ENCODE results near the gene SRGAP3. TPM values are rescaled to one million over a fixed set of nuclear protein-coding genes. Genes with fewer than 3 reads are reported as not detected.

SRGAP3 gene
- total and polyA plus RNA-seq, 2 experiments from 2014 or later = 0.89 to 1.7 TPM

GRCh38 chr3:9059489-9060400 is 189.7 kb downstream of the SRGAP3 start:
- no peak for DNase-seq
- Histone ChIP-seq H3K27me3 (replicated peaks; ENCODE audit: insufficient read depth) (no peaks in the 10 kb centered on the region), H2AFZ (no peak overlapping the region), H3K36me3 (ENCODE audit: low read depth) (no peaks in the 10 kb centered on the region), H3K79me2 (ENCODE audit: insufficient read depth) (no peaks in the 10 kb centered on the region), H3K9me2 (ENCODE audit: insufficient read depth) (no peaks in the 10 kb centered on the region), H4K20me1 (ENCODE audit: insufficient read depth) (no peaks in the 10 kb centered on the region), H3K9me3 (ENCODE audit: low read depth) (no peaks in the 10 kb centered on the region), H3K4me3 (no peak overlapping the region), H3K4me2 (ENCODE audit: unreplicated experiment) (no peak overlapping the region), H3K9ac (no peak overlapping the region), H3F3A (ENCODE audit: insufficient read depth) (no peaks in the 10 kb centered on the region), H3K4me1 (ENCODE audit: insufficient read depth) (no peaks in the 10 kb centered on the region), H3K27ac (no peak overlapping the region)
- TF ChIP-seq EZH2 (IDR thresholded peaks at IDR 0.05; ENCODE audit: insufficient read depth, poor library complexity, severe bottlenecking) (no peak), EZH2phosphoT487 (IDR thresholded peaks at IDR 0.05; ENCODE audit: insufficient read depth, low read depth) (no peak)
- in situ Hi-C loops (cut with MboI) = no loop called here
- 75 to 81% methylated on average over 18 to 19 of the region's 19 CpGs for WGBS, 2 experiments (ENCODE audit: low coverage in 1 of 2, low lambda C conversion rate in 2 of 2, missing lambda C conversion rate in 2 of 2)

GRCh38 chr3:9056581-9056980 is 192.9 kb downstream of the SRGAP3 start:
- H2AFZ ChIP-seq = no peak overlapping the region
- no peaks in the 10 kb centered on the region for H3K79me2 ChIP-seq (ENCODE audit: insufficient read depth)
- no peaks in the 10 kb centered on the region for H3K4me1 ChIP-seq (ENCODE audit: insufficient read depth)
- H4K20me1 ChIP-seq (ENCODE audit: insufficient read depth) = no peaks in the 10 kb centered on the region
- H3K27me3 ChIP-seq (replicated peaks; ENCODE audit: insufficient read depth) = no peaks in the 10 kb centered on the region
- no peaks in the 10 kb centered on the region for H3F3A ChIP-seq (ENCODE audit: insufficient read depth)
- no peak for DNase-seq
- H3K9me3 ChIP-seq (ENCODE audit: low read depth) = no peaks in the 10 kb centered on the region
- no peak overlapping the region for H3K4me2 ChIP-seq (ENCODE audit: unreplicated experiment)
- no peaks in the 10 kb centered on the region for H3K36me3 ChIP-seq (ENCODE audit: low read depth)
- H3K4me3 ChIP-seq = no peak overlapping the region
- no peak for TF ChIP-seq EZH2phosphoT487 (IDR thresholded peaks at IDR 0.05; ENCODE audit: insufficient read depth, low read depth)
- TF ChIP-seq EZH2 (IDR thresholded peaks at IDR 0.05; ENCODE audit: insufficient read depth, poor library complexity, severe bottlenecking) = no peak
- H3K9ac ChIP-seq = no peak overlapping the region
- no peaks in the 10 kb centered on the region for H3K9me2 ChIP-seq (ENCODE audit: insufficient read depth)
- no peak overlapping the region for H3K27ac ChIP-seq
- in situ Hi-C loops (cut with MboI) = no loop called here
- WGBS, 2 experiments (ENCODE audit: low coverage in 1 of 2, low lambda C conversion rate in 2 of 2, missing lambda C conversion rate in 2 of 2) = 66 to 72% methylated on average over 5 of the region's 5 CpGs

GRCh38 chr3:9047452-9048346 is 201.7 kb downstream of the SRGAP3 start:
- H3K9ac ChIP-seq = no peak overlapping the region
- in situ Hi-C loops (cut with MboI) = no loop called here
- DNase-seq = no peak

GRCh38 chr3:9045371-9045770 is 204.1 kb downstream of the SRGAP3 start:
- no peaks in the 10 kb centered on the region for H3K9me3 ChIP-seq (ENCODE audit: low read depth)
- no peaks in the 10 kb centered on the region for H4K20me1 ChIP-seq (ENCODE audit: insufficient read depth)
- no peak overlapping the region for H3K4me3 ChIP-seq
- in situ Hi-C loops (cut with MboI) = no loop called here
- H3K4me2 ChIP-seq (ENCODE audit: unreplicated experiment) = no peak overlapping the region
- H3K36me3 ChIP-seq (ENCODE audit: low read depth) = no peaks in the 10 kb centered on the region
- H3K27me3 ChIP-seq (replicated peaks; ENCODE audit: insufficient read depth) = no peaks in the 10 kb centered on the region
- DNase-seq = no peak
- H3F3A ChIP-seq (ENCODE audit: insufficient read depth) = no peaks in the 10 kb centered on the region
- no peak overlapping the region for H3K27ac ChIP-seq
- no peaks in the 10 kb centered on the region for H3K4me1 ChIP-seq (ENCODE audit: insufficient read depth)
- no peak overlapping the region for H2AFZ ChIP-seq
- H3K9me2 ChIP-seq (ENCODE audit: insufficient read depth) = no peaks in the 10 kb centered on the region
- 84 to 85% methylated on average over 7 of the region's 7 CpGs for WGBS, 2 experiments (ENCODE audit: low coverage in 1 of 2, low lambda C conversion rate in 2 of 2, missing lambda C conversion rate in 2 of 2)
- no peak for TF ChIP-seq EZH2phosphoT487 (IDR thresholded peaks at IDR 0.05; ENCODE audit: insufficient read depth, low read depth)
- TF ChIP-seq EZH2 (IDR thresholded peaks at IDR 0.05; ENCODE audit: insufficient read depth, poor library complexity, severe bottlenecking) = no peak
- no peak overlapping the region for H3K9ac ChIP-seq
- H3K79me2 ChIP-seq (ENCODE audit: insufficient read depth) = no peaks in the 10 kb centered on the region

More at GRCh38 chr3:9047452-9048346, 201.7 kb downstream of the SRGAP3 start:
- WGBS, 2 experiments (ENCODE audit: low coverage in 1 of 2, low lambda C conversion rate in 2 of 2, missing lambda C conversion rate in 2 of 2) = 76 to 82% methylated on average over 20 of the region's 20 CpGs
- Histone ChIP-seq H3K4me3 (no peak overlapping the region), H3K36me3 (ENCODE audit: low read depth) (no peaks in the 10 kb centered on the region), H3K27ac (no peak overlapping the region), H3K4me1 (ENCODE audit: insufficient read depth) (no peaks in the 10 kb centered on the region), H3K79me2 (ENCODE audit: insufficient read depth) (no peaks in the 10 kb centered on the region), H2AFZ (no peak overlapping the region), H3F3A (ENCODE audit: insufficient read depth) (no peaks in the 10 kb centered on the region), H4K20me1 (ENCODE audit: insufficient read depth) (no peaks in the 10 kb centered on the region), H3K4me2 (ENCODE audit: unreplicated experiment) (no peak overlapping the region), H3K27me3 (replicated peaks; ENCODE audit: insufficient read depth) (no peaks in the 10 kb centered on the region), H3K9me2 (ENCODE audit: insufficient read depth) (no peaks in the 10 kb centered on the region), H3K9me3 (ENCODE audit: low read depth) (no peaks in the 10 kb centered on the region)
- TF ChIP-seq EZH2phosphoT487 (IDR thresholded peaks at IDR 0.05; ENCODE audit: insufficient read depth, low read depth) (no peak), EZH2 (IDR thresholded peaks at IDR 0.05; ENCODE audit: insufficient read depth, poor library complexity, severe bottlenecking) (no peak)
